GM19351 (cell line): ENCODE results near the gene CYP2R1.
"Not testable (repeated sequence)": the region's sequence is repeated elsewhere in the genome, so short reads cannot be mapped to it uniquely, and the experiment has no call there.

Experiments
- ATAC-seq: cut with Tn5 transposase; IDR thresholded peaks from one replicate; pipeline ENCODE4 v1.9.1; 2021; ENCODE audit warnings: mild to moderate bottlenecking, moderate library complexity; ENCODE audit not compliant: unreplicated experiment

CYP2R1 gene

GRCh38 chr11:14894657-14895598 lies 2.9 kb upstream of the CYP2R1 start:
- no peak for ATAC-seq

- ATAC-seq: no peak
Observed at GRCh38 chr11:14892577-14892976, 546 bp upstream of the CYP2R1 start.

- ATAC-seq: peak; percentile 50
Observed at GRCh38 chr11:14891143-14892035, 642 bp downstream of the CYP2R1 start.

GRCh38 chr11:14886513-14886912 lies 5.5 kb downstream of the CYP2R1 start:
- no peak for ATAC-seq

- no peak for ATAC-seq
Observed at GRCh38 chr11:14884667-14885273, 7.3 kb downstream of the CYP2R1 start.

- ATAC-seq: not testable (repeated sequence)
Observed at GRCh38 chr11:14883683-14884082, 8.3 kb downstream of the CYP2R1 start.

- ATAC-seq: peak; percentile 67
Observed at GRCh38 chr11:14882196-14882595, 9.8 kb downstream of the CYP2R1 start.

GRCh38 chr11:14881576-14882193 lies 10.3 kb downstream of the CYP2R1 start:
- ATAC-seq: no peak

- ATAC-seq: no peak
Observed at GRCh38 chr11:14875163-14875562, 16.9 kb downstream of the CYP2R1 start.

GRCh38 chr11:14873632-14874031 lies 18.4 kb downstream of the CYP2R1 start:
- no peak for ATAC-seq

- ATAC-seq: no peak
Observed at GRCh38 chr11:14872032-14872431, 20.0 kb downstream of the CYP2R1 start.

GRCh38 chr11:14863775-14864174 lies 28.3 kb downstream of the CYP2R1 start:
- not testable (repeated sequence) for ATAC-seq

- ATAC-seq: no peak
Observed at GRCh38 chr11:14861680-14862079, 30.4 kb downstream of the CYP2R1 start.

GRCh38 chr11:14860511-14860910 lies 31.5 kb downstream of the CYP2R1 start:
- ATAC-seq: no peak

GRCh38 chr11:14858404-14858803 lies 33.6 kb downstream of the CYP2R1 start:
- no peak for ATAC-seq

- ATAC-seq: no peak
Observed at GRCh38 chr11:14857621-14858020, 34.4 kb downstream of the CYP2R1 start.

GRCh38 chr11:14855890-14856289 lies 36.1 kb downstream of the CYP2R1 start:
- no peak for ATAC-seq

- ATAC-seq: no peak
Observed at GRCh38 chr11:14854057-14854456, 38.0 kb downstream of the CYP2R1 start.

GRCh38 chr11:14852571-14853177 lies 39.4 kb downstream of the CYP2R1 start:
- no peak for ATAC-seq

GRCh38 chr11:14842002-14842401 lies 50.0 kb downstream of the CYP2R1 start:
- ATAC-seq: no peak
